ENCODE results near the gene DSG3. TPM values are rescaled to one million over a fixed set of nuclear protein-coding genes. Genes with fewer than 3 reads are reported as not detected.

DSG3 gene
- total and polyA plus RNA-seq, 10 of the 15 experiments (the other 5 are each of a cell fraction or from before 2014, with no cell fraction given), result 0.01 to 0.36 (median 0.30) TPM

DNA sequence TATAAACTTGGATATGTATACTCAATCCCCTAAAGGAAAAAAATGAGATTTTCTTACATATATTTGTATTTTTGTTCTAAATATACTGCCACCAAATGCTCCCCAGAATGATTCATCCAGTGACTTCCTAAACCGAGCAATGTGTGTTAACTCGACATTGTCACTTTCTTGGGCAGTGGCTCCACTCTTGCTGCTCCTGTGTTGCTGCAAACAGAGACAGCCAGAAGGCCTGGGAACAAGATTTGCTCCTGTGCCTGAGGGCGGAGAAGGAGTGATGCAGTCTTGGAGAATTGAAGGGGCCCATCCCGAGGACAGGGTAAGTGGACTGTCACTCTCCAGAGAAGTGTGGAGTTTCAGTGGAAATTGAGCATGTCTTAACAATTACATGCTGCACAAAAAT lies 38.3 kb upstream of the DSG3 start:
- BruUV-seq (replicated peaks), result no TSS peak
- DNase-seq (ENCODE audit: low read depth, low spot score), result no peak
- no peaks in the 10 kb centered on the region for H3K36me3 ChIP-seq (ENCODE audit: control insufficient read depth in 2 of 2, insufficient read depth in 2 of 2, low read length in 1 of 2)
- H3K4me3 ChIP-seq, result no peak overlapping the region
- no peak overlapping the region for H3K27ac ChIP-seq (ENCODE audit: control insufficient read depth, insufficient read depth)
- H4K20me1 ChIP-seq (ENCODE audit: control insufficient read depth, insufficient read depth), result no peaks in the 10 kb centered on the region
- RAD21 ChIA-PET (ENCODE audit: unreplicated experiment), result no interaction called here
- H3K4me1 ChIP-seq (ENCODE audit: control insufficient read depth, insufficient read depth, low read length), result no peaks in the 10 kb centered on the region
- no peaks in the 10 kb centered on the region for H3K9me3 ChIP-seq (replicated peaks; ENCODE audit: control insufficient read depth, insufficient read depth, low read length)
- no peak overlapping the region for H3K9ac ChIP-seq (ENCODE audit: control insufficient read depth, insufficient read depth, low read length)
- 24% methylated on average over 4 of the region's 4 CpGs for WGBS (ENCODE audit: insufficient coverage, insufficient replicate concordance, low lambda C conversion rate, missing lambda C conversion rate)
- H3K4me2 ChIP-seq (ENCODE audit: control insufficient read depth, insufficient read depth), result no peak overlapping the region
- POLR2A ChIA-PET, result no interaction called here
- CTCF ChIA-PET, result no interaction called here
- FAIRE-seq, result no peak
- no peak overlapping the region for H2AFZ ChIP-seq (ENCODE audit: control insufficient read depth, low read depth, low read length)
- intact Hi-C loops (cut with micrococcal nuclease; ENCODE audit: unreplicated experiment) (loop anchor here (10.0 kb wide), 2 partner anchors 64 to 434 kb away; no protein-coding TSS in a partner anchor), in situ Hi-C loops (cut with MboI) (loop anchor here (10.0 kb wide), 1 partner anchor 64 kb away; no protein-coding TSS in a partner anchor)
- ATAC-seq, result no peak
- TF ChIP-seq, protein P1, sequence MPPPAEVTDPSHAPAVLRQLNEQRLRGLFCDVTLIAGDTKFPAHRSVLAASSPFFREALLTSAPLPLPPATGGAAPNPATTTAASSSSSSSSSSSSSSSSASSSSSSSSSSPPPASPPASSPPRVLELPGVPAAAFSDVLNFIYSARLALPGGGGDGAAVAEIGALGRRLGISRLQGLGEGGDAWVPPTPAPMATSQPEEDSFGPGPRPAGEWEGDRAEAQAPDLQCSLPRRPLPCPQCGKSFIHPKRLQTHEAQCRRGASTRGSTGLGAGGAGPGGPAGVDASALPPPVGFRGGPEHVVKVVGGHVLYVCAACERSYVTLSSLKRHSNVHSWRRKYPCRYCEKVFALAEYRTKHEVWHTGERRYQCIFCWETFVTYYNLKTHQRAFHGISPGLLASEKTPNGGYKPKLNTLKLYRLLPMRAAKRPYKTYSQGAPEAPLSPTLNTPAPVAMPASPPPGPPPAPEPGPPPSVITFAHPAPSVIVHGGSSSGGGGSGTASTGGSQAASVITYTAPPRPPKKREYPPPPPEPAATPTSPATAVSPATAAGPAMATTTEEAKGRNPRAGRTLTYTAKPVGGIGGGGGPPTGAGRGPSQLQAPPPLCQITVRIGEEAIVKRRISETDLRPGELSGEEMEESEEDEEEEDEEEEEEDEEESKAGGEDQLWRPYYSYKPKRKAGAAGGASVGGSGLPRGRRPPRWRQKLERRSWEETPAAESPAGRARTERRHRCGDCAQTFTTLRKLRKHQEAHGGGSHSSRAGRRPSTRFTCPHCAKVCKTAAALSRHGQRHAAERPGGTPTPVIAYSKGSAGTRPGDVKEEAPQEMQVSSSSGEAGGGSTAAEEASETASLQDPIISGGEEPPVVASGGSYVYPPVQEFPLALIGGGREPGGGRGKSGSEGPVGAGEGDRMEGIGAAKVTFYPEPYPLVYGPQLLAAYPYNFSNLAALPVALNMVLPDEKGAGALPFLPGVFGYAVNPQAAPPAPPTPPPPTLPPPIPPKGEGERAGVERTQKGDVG (CRISPR knock-in tag; IDR thresholded peaks at IDR 0.05), result no peak
- TF ChIP-seq E4F1 (IDR thresholded peaks at IDR 0.05; ENCODE audit: borderline replicate concordance, partially characterized antibody), result no peak
- TF ChIP-seq ZNF24 (IDR thresholded peaks at IDR 0.05), result no peak
- TF ChIP-seq MYC (IDR thresholded peaks at IDR 0.05; ENCODE audit: insufficient read depth, insufficient read length, insufficient replicate concordance, low read length, severe bottlenecking), result no peak
- no peaks in the 10 kb centered on the region for H3K79me2 ChIP-seq (ENCODE audit: control insufficient read depth, insufficient read depth, low read length)
- SMC1A ChIA-PET (ENCODE audit: uncharacterized antibody, unreplicated experiment), result no interaction called here
- no peaks in the 10 kb centered on the region for H3K27me3 ChIP-seq (replicated peaks in 1 of 2; ENCODE audit: control insufficient read depth in 2 of 2, insufficient read depth in 2 of 2, low read length in 1 of 2)

Data from GM12878 (cell line).